Common myeloid progenitor, CD34-positive (primary cell): Measurements from ENCODE around the gene ZNF32.
A peak's percentile ranks its signal among the peaks of the same experiment; 100 is the strongest.
"Not testable (repeated sequence)": the region's sequence is repeated elsewhere in the genome, so short reads cannot be mapped to it uniquely, and the experiment has no call there.

Experiments used
- CTCF ChIA-PET: fragments of 350-600 bp; sonication (Branson Sonifier 250); formaldehyde crosslinking; loops from one replicate; lab custom pipeline; 2021; ENCODE audit warnings: antibody characterized with exemption; lab: Charles Lee
- POLR2A ChIA-PET: fragments of 350-600 bp; sonication (Branson Sonifier 250); formaldehyde crosslinking; loops from one replicate; lab custom pipeline; 2021; ENCODE audit warnings: antibody characterized with exemption; lab: Charles Lee
- DNase-seq, 3 donors: peaks; one replicate each; pipeline versions ENCODE4 v3.0.0 to v3.0.0-alpha.2; 2013
- H3K27ac ChIP-seq, 2 experiments: 1 replicate in 1 of 2; 2 replicates in 1 of 2; pipeline ENCODE4 v1.7.0; 2013; ENCODE audit warnings: inconsistent platforms in 2 of 2, low read length in 2 of 2, mild to moderate bottlenecking in 2 of 2, low read depth in 1 of 2, moderate library complexity in 1 of 2; ENCODE audit not compliant: severe bottlenecking in 2 of 2, insufficient read depth in 1 of 2, poor library complexity in 1 of 2
- H3K27me3 ChIP-seq, 5 experiments: replicated peaks in 2 of 5; 1 replicate in 3 of 5; 2 replicates in 2 of 5; pipeline versions ENCODE4 v1.6.1 to v1.7.0; 2013; ENCODE audit warnings: low read length in 4 of 5, mild to moderate bottlenecking in 2 of 5, moderate library complexity in 2 of 5, inconsistent platforms in 1 of 5; ENCODE audit not compliant: insufficient read depth in 5 of 5, control insufficient read depth in 4 of 5
- H3K36me3 ChIP-seq, 4 experiments: 1 replicate in 2 of 4; 2 replicates in 2 of 4; pipeline versions ENCODE4 v1.6.1 to v1.7.0; 2013; ENCODE audit warnings: low read length in 3 of 4, control low read depth in 1 of 4, mild to moderate bottlenecking in 1 of 4; ENCODE audit not compliant: control insufficient read depth in 4 of 4, insufficient read depth in 4 of 4
- H3K4me1 ChIP-seq, 4 experiments: 1 replicate in 3 of 4; 2 replicates in 1 of 4; pipeline versions ENCODE4 v1.6.1 to v1.7.1; 2013; ENCODE audit warnings: low read length in 3 of 4, mild to moderate bottlenecking in 3 of 4, control low read depth in 1 of 4, inconsistent platforms in 1 of 4, moderate library complexity in 1 of 4; ENCODE audit not compliant: control insufficient read depth in 4 of 4, insufficient read depth in 4 of 4; ENCODE audit errors: control extremely low read depth in 1 of 4
- H3K4me3 ChIP-seq, 7 experiments: 1 replicate in 4 of 7; 2 replicates in 3 of 7; pipeline versions ENCODE4 v1.5.1 to v1.7.0; 2013; ENCODE audit warnings: mild to moderate bottlenecking in 7 of 7, low read length in 6 of 7, moderate library complexity in 6 of 7, inconsistent platforms in 2 of 7, low read depth in 2 of 7, control low read depth in 1 of 7; ENCODE audit not compliant: insufficient read depth in 4 of 7, control insufficient read depth in 1 of 7; ENCODE audit errors: extremely low read depth in 1 of 7
- H3K9me3 ChIP-seq, 5 experiments: 1 replicate in 4 of 5; 2 replicates in 1 of 5; pipeline versions ENCODE4 v1.6.1 to v1.7.1; 2013; ENCODE audit warnings: low read length in 4 of 5, mild to moderate bottlenecking in 2 of 5, inconsistent platforms in 1 of 5, low read depth in 1 of 5, moderate library complexity in 1 of 5; ENCODE audit not compliant: control insufficient read depth in 4 of 5, insufficient read depth in 2 of 5; ENCODE audit errors: control extremely low read depth in 1 of 5
- WGBS: methylation state at CpG from one replicate; pipeline ENCODE4 v1.1.5; 2013; ENCODE audit not compliant: insufficient coverage; 5-methylcytosine and 5-hydroxymethylcytosine counted together

Gene ZNF32

DNA sequence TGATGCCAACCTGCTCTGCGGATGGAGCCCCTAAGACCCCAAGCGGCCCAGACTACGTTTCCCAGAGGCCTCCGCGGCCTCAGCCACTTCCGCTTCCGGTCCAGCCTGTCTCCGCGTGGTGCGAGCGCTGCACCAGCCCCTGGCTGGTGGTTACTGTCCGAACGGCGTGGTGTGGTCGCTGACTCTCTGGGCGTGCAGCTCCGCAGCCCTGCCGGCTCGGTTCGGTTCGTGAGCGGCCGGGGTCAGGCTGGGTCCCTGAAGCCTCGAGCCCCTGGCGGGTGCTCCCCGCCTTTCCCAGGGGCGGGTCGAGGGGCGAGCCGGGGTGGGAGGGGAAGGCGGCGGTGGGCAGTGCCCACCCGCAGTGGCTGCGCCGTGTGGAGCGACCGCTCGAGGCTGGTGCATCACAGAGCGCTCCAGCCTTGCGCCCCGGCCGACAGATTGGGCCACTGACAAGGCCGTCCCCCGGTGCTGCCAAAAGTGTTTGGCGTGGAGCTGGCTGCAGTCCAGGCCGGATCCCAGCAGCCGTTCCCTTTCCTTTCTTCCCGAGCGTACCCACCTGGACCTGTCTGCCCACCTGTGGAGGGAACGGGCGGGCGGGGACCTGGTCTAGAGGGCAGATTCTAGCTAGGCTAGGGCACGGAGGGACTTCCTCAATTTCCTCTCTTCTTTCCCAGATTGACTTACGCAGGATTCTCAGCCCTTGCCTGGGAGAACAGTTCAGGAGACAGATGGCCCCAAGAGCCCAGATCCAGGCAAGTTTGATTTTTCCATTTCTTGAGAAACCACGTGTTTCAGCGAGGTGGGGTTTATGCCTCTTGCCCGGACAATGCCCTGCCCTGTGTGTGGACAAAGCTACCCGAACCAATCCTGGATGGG, 42.1 kb downstream of the ZNF32 start, which contains the start of gene ZNF485:
ZNF485 (plus strand) TSS at position 116 of the 876 bp plus-strand sequence; CDS start at position 729, 613 bp downstream.
- Histone ChIP-seq H3K9me3 (peaks cover 0 to 7% (median 4%) of the 10 kb centered on the region in 5 experiments), H3K36me3 (peaks cover 0 to 26% (median 18%) of the 10 kb centered on the region in 4 experiments), H3K4me1 (peaks cover 2 to 12% (median 7%) of the 10 kb centered on the region in 4 experiments), H3K27me3 (no peaks in the 10 kb centered on the region), H3K4me3 (peak within 1 kb of the TSS; percentile 62 to 87 (median 72)), H3K27ac (peak within 1 kb of the TSS in 1 of 2 experiments; percentile 25)
- peak; percentile 47 to 72 (median 65) for DNase-seq
- CTCF ChIA-PET, result no interaction called here
- WGBS, result 3% methylated on average over 57 of the region's 58 CpGs
- POLR2A ChIA-PET, result no interaction called here

- peaks cover 0 to 11% (median 4%) of the 10 kb centered on the region in 5 experiments for H3K9me3 ChIP-seq
- no peaks in the 10 kb centered on the region for H3K27me3 ChIP-seq
- WGBS, result 60% methylated on average over 12 of the region's 12 CpGs
- H3K4me1 ChIP-seq, result peaks cover 2 to 12% (median 7%) of the 10 kb centered on the region in 4 experiments
- ChIA-PET CTCF (interaction anchor here (1.2 kb wide), 1 partner anchor 11 kb away, joined by 3 read pairs; no protein-coding TSS in a partner anchor), POLR2A (no interaction called here)
- peak overlapping the region; percentile 62 to 87 (median 72) for H3K4me3 ChIP-seq
- DNase-seq, result no peak
- H3K36me3 ChIP-seq, result peaks cover 0 to 19% (median 17%) of the 10 kb centered on the region in 4 experiments
- no peak overlapping the region for H3K27ac ChIP-seq
Observed at GRCh38 chr10:43605850-43606322, 42.8 kb downstream of the ZNF32 start.

- WGBS, result 100% methylated on average over 3 of the region's 6 CpGs
- CTCF ChIA-PET, DNase-seq, H3K27ac ChIP-seq, H3K36me3 ChIP-seq, H3K4me1 ChIP-seq, H3K27me3 ChIP-seq, H3K4me3 ChIP-seq, POLR2A ChIA-PET: not testable (repeated sequence)
- H3K9me3 ChIP-seq, result peaks cover 0 to 13% (median 7%) of the 10 kb centered on the region in 5 experiments
Observed at GRCh38 chr10:43601576-43601975, 47.1 kb downstream of the ZNF32 start.

GRCh38 chr10:43599333-43599732, 49.3 kb downstream of the ZNF32 start:
- Histone ChIP-seq H3K9me3 (peaks cover 0 to 12% (median 7%) of the 10 kb centered on the region in 5 experiments), H3K4me1 (peaks cover 8 to 29% (median 27%) of the 10 kb centered on the region in 4 experiments), H3K27ac (no peak overlapping the region), H3K27me3 (no peaks in the 10 kb centered on the region), H3K36me3 (no peaks in the 10 kb centered on the region), H3K4me3 (no peak overlapping the region)
- ChIA-PET POLR2A (no interaction called here), CTCF (no interaction called here)
- peak; percentile 26 to 86 (median 71) for DNase-seq
- no CpG with 5 or more reads among the region's 2 CpGs for WGBS

DNA sequence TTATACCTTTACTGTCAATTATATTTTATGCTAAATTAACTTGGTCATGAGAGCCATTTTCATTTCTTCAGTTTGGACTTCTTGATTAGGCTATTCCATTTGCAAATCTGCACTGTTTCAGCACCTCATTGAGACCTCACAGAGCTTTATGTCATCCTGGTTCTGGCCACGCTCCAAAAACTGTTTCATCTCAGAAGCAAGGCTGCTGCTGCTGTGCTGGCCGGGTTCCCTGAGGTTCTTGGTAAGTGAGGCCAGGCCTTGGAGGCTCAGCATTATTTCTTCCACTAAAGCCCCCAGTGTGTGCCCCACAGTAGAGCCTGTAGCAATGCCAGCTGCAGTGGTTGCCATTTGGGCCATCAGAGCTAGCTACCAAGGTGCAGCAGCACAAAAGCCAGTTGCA, 50.2 kb downstream of the ZNF32 start:
- peaks cover 0 to 12% (median 7%) of the 10 kb centered on the region in 5 experiments for H3K9me3 ChIP-seq
- DNase-seq, result no peak
- 71% methylated on average over 2 of the region's 2 CpGs for WGBS
- POLR2A ChIA-PET, result no interaction called here
- no peak overlapping the region for H3K4me3 ChIP-seq
- no peaks in the 10 kb centered on the region for H3K27me3 ChIP-seq
- CTCF ChIA-PET, result interaction anchor here (0.6 to 1.2 kb wide), 2 partner anchors 47 to 85 kb away, joined by 3 read pairs; no protein-coding TSS in a partner anchor
- no peak overlapping the region for H3K27ac ChIP-seq
- H3K4me1 ChIP-seq, result peaks cover 8 to 33% (median 27%) of the 10 kb centered on the region in 4 experiments
- H3K36me3 ChIP-seq, result no peaks in the 10 kb centered on the region

DNA sequence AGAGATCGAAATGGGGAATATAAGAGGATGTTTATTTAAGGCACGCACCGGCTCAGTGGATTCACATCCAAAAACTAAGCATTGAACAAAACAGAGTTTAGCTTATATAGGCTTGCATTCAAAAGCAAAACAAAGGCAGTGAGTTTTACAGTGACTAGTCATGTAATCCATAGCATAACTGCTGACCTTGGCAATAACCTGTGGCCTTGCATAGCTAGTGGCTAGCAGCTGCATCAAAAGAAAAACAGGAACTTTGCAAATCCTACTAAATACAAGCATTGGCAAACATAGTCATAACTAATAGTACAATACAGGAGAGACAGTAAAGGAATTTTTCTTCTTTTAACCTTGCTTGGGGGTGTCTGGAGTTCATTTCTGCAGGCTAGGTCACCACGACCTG, 52.1 kb downstream of the ZNF32 start:
- no peak overlapping the region for H3K27ac ChIP-seq
- H3K36me3 ChIP-seq, result no peaks in the 10 kb centered on the region
- no peaks in the 10 kb centered on the region for H3K27me3 ChIP-seq
- H3K9me3 ChIP-seq, result peaks cover 0 to 23% (median 9%) of the 10 kb centered on the region in 5 experiments
- no CpG with 5 or more reads among the region's 4 CpGs for WGBS
- no peak overlapping the region for H3K4me3 ChIP-seq
- H3K4me1 ChIP-seq, result peaks cover 8 to 33% (median 27%) of the 10 kb centered on the region in 4 experiments
- ChIA-PET CTCF (interaction anchor here (1.7 kb wide), 1 partner anchor 23 kb away, joined by 3 read pairs; no protein-coding TSS in a partner anchor), POLR2A (no interaction called here)
- DNase-seq, result peak in 2 of 3 donors; percentile 42 to 57
